Measurements from ENCODE around the gene ALG12. TPM values are rescaled to one million over a fixed set of nuclear protein-coding genes. Genes with fewer than 3 reads are reported as not detected.

Gene ALG12
- total and polyA plus RNA-seq, 9 donors, result 3.5 to 19.2 (median 13.7) TPM

GRCh38 chr22:49943771-49944398 lies 25.6 kb upstream of the ALG12 start:
- DNase-seq, result no peak
- no peaks in the 10 kb centered on the region for H3K27me3 ChIP-seq
- 87 to 88% (median 87%) methylated on average over 24 to 25 of the region's 25 CpGs for WGBS, 3 donors
- intact Hi-C loops (cut with DNase I), result no loop called here
- no peak overlapping the region for H3K4me3 ChIP-seq
- H3K36me3 ChIP-seq, result no peaks in the 10 kb centered on the region
- no peaks in the 10 kb centered on the region for H3K4me1 ChIP-seq (ENCODE audit: insufficient read depth)
- TF ChIP-seq POLR2A (IDR thresholded peaks at IDR 0.05) (no peak), CTCF (IDR thresholded peaks at IDR 0.05) (no peak), EP300 (IDR thresholded peaks at IDR 0.05) (no peak)
- H3K9me3 ChIP-seq, result no peaks in the 10 kb centered on the region
- H3K27ac ChIP-seq, result no peak overlapping the region

- 85 to 86% (median 86%) methylated on average over 11 of the region's 11 CpGs for WGBS, 3 donors
- Histone ChIP-seq H3K4me3 (no peak overlapping the region), H3K4me1 (ENCODE audit: insufficient read depth) (no peaks in the 10 kb centered on the region), H3K36me3 (no peaks in the 10 kb centered on the region), H3K27ac (no peak overlapping the region), H3K27me3 (no peaks in the 10 kb centered on the region), H3K9me3 (no peaks in the 10 kb centered on the region)
- no peak for DNase-seq
- TF ChIP-seq POLR2A (IDR thresholded peaks at IDR 0.05), result no peak
- no peak for TF ChIP-seq CTCF (IDR thresholded peaks at IDR 0.05)
- TF ChIP-seq EP300 (IDR thresholded peaks at IDR 0.05), result no peak
- intact Hi-C loops (cut with DNase I), result no loop called here
These were observed 25.1 kb upstream of the ALG12 start for GRCh38 chr22:49943405-49943765.

- 85 to 90% (median 88%) methylated on average over 21 of the region's 21 CpGs for WGBS, 3 donors
- no peaks in the 10 kb centered on the region for H3K27me3 ChIP-seq
- H3K36me3 ChIP-seq, result no peaks in the 10 kb centered on the region
- no peaks in the 10 kb centered on the region for H3K9me3 ChIP-seq
- intact Hi-C loops (cut with DNase I), result no loop called here
- H3K4me1 ChIP-seq (ENCODE audit: insufficient read depth), result no peaks in the 10 kb centered on the region
- DNase-seq, result no peak
- no peak for TF ChIP-seq POLR2A (IDR thresholded peaks at IDR 0.05)
- no peak for TF ChIP-seq CTCF (IDR thresholded peaks at IDR 0.05)
- no peak for TF ChIP-seq EP300 (IDR thresholded peaks at IDR 0.05)
- H3K4me3 ChIP-seq, result no peak overlapping the region
- no peak overlapping the region for H3K27ac ChIP-seq
These were observed 24.5 kb upstream of the ALG12 start for GRCh38 chr22:49942565-49943404.

- no peaks in the 10 kb centered on the region for H3K36me3 ChIP-seq
- H3K27me3 ChIP-seq, result no peaks in the 10 kb centered on the region
- no peak for TF ChIP-seq POLR2A (IDR thresholded peaks at IDR 0.05)
- TF ChIP-seq CTCF (IDR thresholded peaks at IDR 0.05), result no peak
- no peak for TF ChIP-seq EP300 (IDR thresholded peaks at IDR 0.05)
- no peak for DNase-seq
- no peaks in the 10 kb centered on the region for H3K9me3 ChIP-seq
- no peak overlapping the region for H3K4me3 ChIP-seq
- WGBS, 3 donors, result 91 to 93% (median 92%) methylated on average over 17 of the region's 17 CpGs
- intact Hi-C loops (cut with DNase I), result no loop called here
- peaks cover 4% of the 10 kb centered on the region for H3K4me1 ChIP-seq (ENCODE audit: insufficient read depth)
- no peak overlapping the region for H3K27ac ChIP-seq
These were observed 23.5 kb upstream of the ALG12 start for GRCh38 chr22:49941507-49942316.

Measured in ovary (tissue), 9 donors.